ENCODE data around the gene CACNA2D2. TPM values are rescaled to one million over a fixed set of nuclear protein-coding genes. Genes with fewer than 3 reads are reported as not detected.

CACNA2D2 gene
- total and polyA plus RNA-seq, 2 of the 4 experiments (the other 2 are of a cell fraction) = 0.15 TPM; not detected in 1

- no peak overlapping the region for H4K91ac ChIP-seq (ENCODE audit: insufficient read depth, low read depth, low read length)
- no peak overlapping the region for H2AK9ac ChIP-seq (replicated peaks; ENCODE audit: low read depth, low read length, poor library complexity)
- H3K9me3 ChIP-seq (ENCODE audit: control insufficient read depth, insufficient read depth, low read length) = no peaks in the 10 kb centered on the region
- H3K36me3 ChIP-seq (ENCODE audit: control insufficient read depth, insufficient read depth, low read length) = no peaks in the 10 kb centered on the region
- in situ Hi-C loops (cut with MboI; ENCODE audit: low sequenced_read_pairs) (no loop called here), dilution Hi-C loops (cut with HindIII; ENCODE audit: low sequenced_read_pairs, unreplicated experiment) (no loop called here), intact Hi-C loops (cut with micrococcal nuclease) (loop anchor here (2.0 kb wide), 1 partner anchor 205 kb away; no protein-coding TSS in a partner anchor)
- no peak overlapping the region for H2BK5ac ChIP-seq (ENCODE audit: low read depth, low read length, poor library complexity, severe bottlenecking)
- no CpG with 5 or more reads among the region's 7 CpGs for WGBS, 2 experiments (ENCODE audit: extremely low coverage in 2 of 2, insufficient read length in 1 of 2)
- H2AK5ac ChIP-seq (ENCODE audit: low read depth, low read length) = no peak overlapping the region
- no peaks in the 10 kb centered on the region for H3K79me1 ChIP-seq (ENCODE audit: low read depth in 1 of 2, low read length in 2 of 2)
- BruUV-seq (replicated peaks) = no TSS peak
- H3K27ac ChIP-seq (ENCODE audit: insufficient read depth, low read length) = no peak overlapping the region
- DNase-seq (no peak), ATAC-seq (ENCODE audit: low read depth) (no peak)
- CTCF ChIA-PET = no interaction called here
- no peak overlapping the region for H2BK15ac ChIP-seq (ENCODE audit: low read depth, low read length)
- H2BK20ac ChIP-seq (ENCODE audit: low read depth, low read length) = no peak overlapping the region
- no peak overlapping the region for H3K9ac ChIP-seq (ENCODE audit: low read depth, low read length)
- no peak overlapping the region for H3K14ac ChIP-seq (replicated peaks; ENCODE audit: low read depth, low read length)
- peaks cover 36% of the 10 kb centered on the region for H3K27me3 ChIP-seq (ENCODE audit: control insufficient read depth, insufficient read depth, low read length)
- H3K4me2 ChIP-seq (ENCODE audit: low read depth, low read length) = no peak overlapping the region
- no peak overlapping the region for H3K56ac ChIP-seq (ENCODE audit: extremely low read depth, insufficient read depth, low read length)
- H3K18ac ChIP-seq (ENCODE audit: low read depth, low read length) = no peak overlapping the region
- no peak for TF ChIP-seq USF2 (IDR thresholded peaks at IDR 0.05; ENCODE audit: low read depth, low read length)
- no peak for TF ChIP-seq MAFK (IDR thresholded peaks at IDR 0.05; ENCODE audit: low read depth, low read length)
- TF ChIP-seq POLR2A (IDR thresholded peaks at IDR 0.05; ENCODE audit: low read depth, low read length) = no peak
- TF ChIP-seq RFX5 (IDR thresholded peaks at IDR 0.05; ENCODE audit: low read depth, low read length) = no peak
- no peak overlapping the region for H4K5ac ChIP-seq (ENCODE audit: low read depth, low read length)
- no peak overlapping the region for H3K4ac ChIP-seq (ENCODE audit: low read depth, low read length)
- H2AFZ ChIP-seq (replicated peaks; ENCODE audit: low read length, poor library complexity) = no peak overlapping the region
- H3K4me1 ChIP-seq (ENCODE audit: control insufficient read depth, insufficient read depth, low read length) = no peaks in the 10 kb centered on the region
- H3K4me3 ChIP-seq (ENCODE audit: insufficient read depth, low read depth, low read length) = no peak overlapping the region
- no peak overlapping the region for H2BK120ac ChIP-seq (ENCODE audit: low read depth, low read length)
- no peak overlapping the region for H4K8ac ChIP-seq (ENCODE audit: low read depth in 2 of 2, low read length in 2 of 2)
- POLR2A ChIA-PET (ENCODE audit: unreplicated experiment) = no interaction called here
- H3K23ac ChIP-seq (ENCODE audit: low read depth, low read length) = no peak overlapping the region
- H4K20me1 ChIP-seq (ENCODE audit: insufficient read depth, low read length) = no peaks in the 10 kb centered on the region
- H3K9me1 ChIP-seq (ENCODE audit: insufficient read depth, low read length) = no peaks in the 10 kb centered on the region
These were observed 48.4 kb upstream of the CACNA2D2 start for GRCh38 chr3:50551681-50552435.
